ENCODE results near the gene PTPN1. TPM values are rescaled to one million over a fixed set of nuclear protein-coding genes. Genes with fewer than 3 reads are reported as not detected.
"Not testable (repeated sequence)": the region's sequence is repeated elsewhere in the genome, so short reads cannot be mapped to it uniquely, and the experiment has no call there.

PTPN1 gene
- total RNA-seq, 3 donors from 2014 or later: 72.0 to 87.9 (median 72.3) TPM

- ATAC-seq: no peak
- H3K4me3 Mint-ChIP-seq: no peak overlapping the region
- DNase-seq: no peak
- peaks cover 10% of the 10 kb centered on the region for H3K27me3 Mint-ChIP-seq (ENCODE audit: low read depth)
- no peaks in the 10 kb centered on the region for H3K36me3 Mint-ChIP-seq (ENCODE audit: insufficient read depth)
- no peaks in the 10 kb centered on the region for H3K9me3 Mint-ChIP-seq
- H3K4me1 Mint-ChIP-seq (ENCODE audit: low read depth): no peaks in the 10 kb centered on the region
Measured at GRCh38 chr20:50607850-50608749, 97.9 kb downstream of the PTPN1 start.

GRCh38 chr20:50608750-50609104 lies 98.5 kb downstream of the PTPN1 start:
- Mint-ChIP-seq H3K36me3 (ENCODE audit: insufficient read depth) (no peaks in the 10 kb centered on the region), H3K27me3 (ENCODE audit: low read depth) (peaks cover 10% of the 10 kb centered on the region), H3K4me1 (ENCODE audit: low read depth) (no peaks in the 10 kb centered on the region), H3K4me3 (no peak overlapping the region), H3K9me3 (no peaks in the 10 kb centered on the region)
- no peak for DNase-seq
- no peak for ATAC-seq

- H3K9me3 Mint-ChIP-seq: no peaks in the 10 kb centered on the region
- no peaks in the 10 kb centered on the region for H3K4me1 Mint-ChIP-seq (ENCODE audit: low read depth)
- no peaks in the 10 kb centered on the region for H3K36me3 Mint-ChIP-seq (ENCODE audit: insufficient read depth)
- H3K27me3 Mint-ChIP-seq (ENCODE audit: low read depth): peaks cover 7% of the 10 kb centered on the region
- DNase-seq: no peak
- ATAC-seq: no peak
- H3K4me3 Mint-ChIP-seq: no peak overlapping the region
Measured at GRCh38 chr20:50609438-50609989, 99.3 kb downstream of the PTPN1 start.

- ATAC-seq (no peak), DNase-seq (no peak)
- H3K4me3 Mint-ChIP-seq: no peak overlapping the region
- H3K9me3 Mint-ChIP-seq: no peaks in the 10 kb centered on the region
- H3K4me1 Mint-ChIP-seq (ENCODE audit: low read depth): no peaks in the 10 kb centered on the region
- H3K36me3 Mint-ChIP-seq (ENCODE audit: insufficient read depth): no peaks in the 10 kb centered on the region
- peaks cover 5% of the 10 kb centered on the region for H3K27me3 Mint-ChIP-seq (ENCODE audit: low read depth)
Measured at GRCh38 chr20:50610212-50610718, 100.1 kb downstream of the PTPN1 start.

GRCh38 chr20:50611128-50611810 lies 101.1 kb downstream of the PTPN1 start:
- Mint-ChIP-seq H3K4me3 (no peak overlapping the region), H3K9me3 (no peaks in the 10 kb centered on the region), H3K27me3 (ENCODE audit: low read depth) (peaks cover 5% of the 10 kb centered on the region), H3K36me3 (ENCODE audit: insufficient read depth) (no peaks in the 10 kb centered on the region), H3K4me1 (ENCODE audit: low read depth) (no peaks in the 10 kb centered on the region)
- DNase-seq (no peak), ATAC-seq (no peak)

GRCh38 chr20:50613438-50614169 lies 103.4 kb downstream of the PTPN1 start:
- DNase-seq (no peak), ATAC-seq (no peak)
- Mint-ChIP-seq H3K36me3 (ENCODE audit: insufficient read depth) (no peaks in the 10 kb centered on the region), H3K27me3 (ENCODE audit: low read depth) (peaks cover 3% of the 10 kb centered on the region), H3K4me1 (ENCODE audit: low read depth) (no peaks in the 10 kb centered on the region), H3K9me3 (no peaks in the 10 kb centered on the region), H3K4me3 (no peak overlapping the region)

GRCh38 chr20:50615407-50615806 lies 105.2 kb downstream of the PTPN1 start:
- no peak for DNase-seq
- Mint-ChIP-seq H3K4me3 (no peak overlapping the region), H3K4me1 (ENCODE audit: low read depth) (no peaks in the 10 kb centered on the region), H3K36me3 (ENCODE audit: insufficient read depth) (no peaks in the 10 kb centered on the region), H3K9me3 (no peaks in the 10 kb centered on the region), H3K27me3 (ENCODE audit: low read depth) (no peaks in the 10 kb centered on the region)
- no peak for ATAC-seq

GRCh38 chr20:50617022-50617421 lies 106.8 kb downstream of the PTPN1 start:
- no peak for ATAC-seq
- Mint-ChIP-seq H3K36me3 (ENCODE audit: insufficient read depth) (no peaks in the 10 kb centered on the region), H3K4me3 (no peak overlapping the region), H3K9me3 (peaks cover 9% of the 10 kb centered on the region), H3K27me3 (ENCODE audit: low read depth) (no peaks in the 10 kb centered on the region), H3K4me1 (ENCODE audit: low read depth) (no peaks in the 10 kb centered on the region)
- no peak for DNase-seq

GRCh38 chr20:50618537-50618936 lies 108.4 kb downstream of the PTPN1 start:
- DNase-seq (no peak), ATAC-seq (no peak)
- Mint-ChIP-seq H3K9me3 (peaks cover 9% of the 10 kb centered on the region), H3K4me1 (ENCODE audit: low read depth) (no peaks in the 10 kb centered on the region), H3K4me3 (no peak overlapping the region), H3K27me3 (ENCODE audit: low read depth) (no peaks in the 10 kb centered on the region), H3K36me3 (ENCODE audit: insufficient read depth) (no peaks in the 10 kb centered on the region)

- not testable (repeated sequence) for ATAC-seq; H3K4me1 Mint-ChIP-seq (ENCODE audit: low read depth); H3K36me3 Mint-ChIP-seq (ENCODE audit: insufficient read depth); H3K27me3 Mint-ChIP-seq (ENCODE audit: low read depth); H3K9me3 Mint-ChIP-seq; H3K4me3 Mint-ChIP-seq; DNase-seq
Measured at GRCh38 chr20:50620459-50620858, 110.3 kb downstream of the PTPN1 start.

GRCh38 chr20:50621068-50621665 lies 111.0 kb downstream of the PTPN1 start:
- Mint-ChIP-seq H3K9me3 (peaks cover 9% of the 10 kb centered on the region), H3K4me1 (ENCODE audit: low read depth) (no peaks in the 10 kb centered on the region), H3K4me3 (no peak overlapping the region), H3K27me3 (ENCODE audit: low read depth) (peaks cover 3% of the 10 kb centered on the region), H3K36me3 (ENCODE audit: insufficient read depth) (no peaks in the 10 kb centered on the region)
- no peak for ATAC-seq
- DNase-seq: no peak

- ATAC-seq: no peak
- DNase-seq: no peak
- no peak overlapping the region for H3K4me3 Mint-ChIP-seq
- H3K4me1 Mint-ChIP-seq (ENCODE audit: low read depth): no peaks in the 10 kb centered on the region
- H3K27me3 Mint-ChIP-seq (ENCODE audit: low read depth): peaks cover 3% of the 10 kb centered on the region
- no peaks in the 10 kb centered on the region for H3K36me3 Mint-ChIP-seq (ENCODE audit: insufficient read depth)
- peaks cover 9% of the 10 kb centered on the region for H3K9me3 Mint-ChIP-seq
Measured at GRCh38 chr20:50624351-50625016, 114.3 kb downstream of the PTPN1 start.

GRCh38 chr20:50625986-50626677 lies 115.9 kb downstream of the PTPN1 start:
- peak in 1 of 2 donors; percentile 32 for ATAC-seq
- no peak for DNase-seq

More at GRCh38 chr20:50625986-50626677, 115.9 kb downstream of the PTPN1 start:
- Mint-ChIP-seq H3K9me3 (peaks cover 3% of the 10 kb centered on the region), H3K36me3 (ENCODE audit: insufficient read depth) (no peaks in the 10 kb centered on the region), H3K27me3 (ENCODE audit: low read depth) (peaks cover 3% of the 10 kb centered on the region), H3K4me1 (ENCODE audit: low read depth) (no peaks in the 10 kb centered on the region), H3K4me3 (no peak overlapping the region)

Data from activated T-cell treated with anti-CD3 and anti-CD28 coated beads, Interleukin-2, amount 50 U/mL, for 4 hours (primary cell).